GM21526 (cell line): Measurements from ENCODE around the gene NOB1.
"Not testable (repeated sequence)": the region's sequence is repeated elsewhere in the genome, so short reads cannot be mapped to it uniquely, and the experiment has no call there.

ENCODE experiments used
- ATAC-seq: cut with Tn5 transposase; IDR thresholded peaks from one replicate; pipeline ENCODE4 v1.9.1; 2021; ENCODE audit warnings: moderate library complexity; ENCODE audit not compliant: unreplicated experiment, low FRiP score

Gene NOB1

GRCh38 chr16:69761983-69762813 lies 7.5 kb upstream of the NOB1 start, which contains the start of gene WWP2:
Gene WWP2, plus strand, starts transcription at chr16:69762332. Its CDS starts 24,679 bp downstream, at chr16:69787011.
- ATAC-seq, result peak; percentile 68

DNA sequence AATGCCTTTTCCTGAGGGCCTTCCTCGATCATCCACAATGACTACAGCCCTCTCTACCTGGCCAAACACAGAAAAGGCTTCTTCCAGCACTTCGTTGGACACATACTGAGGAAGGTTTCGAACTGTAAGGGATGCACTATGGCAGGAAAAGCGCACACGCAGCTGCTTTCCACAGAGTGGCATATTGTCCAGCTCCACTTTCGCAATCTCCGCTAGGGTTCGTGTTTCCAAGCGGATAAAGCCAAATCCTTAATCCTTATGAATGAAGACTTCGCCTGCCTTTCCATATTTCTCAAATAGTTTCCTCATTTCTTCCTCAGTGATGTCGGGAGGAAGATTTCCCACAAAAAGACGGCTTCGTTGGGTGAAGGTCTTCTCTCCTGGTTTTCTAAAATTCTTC lies 2.6 kb upstream of the NOB1 start:
- ATAC-seq, result not testable (repeated sequence)

GRCh38 chr16:69756705-69757104 lies 2.0 kb upstream of the NOB1 start:
- ATAC-seq, result no peak

- no peak for ATAC-seq
Measured at GRCh38 chr16:69754143-69754468, 620 bp downstream of the NOB1 start.

DNA sequence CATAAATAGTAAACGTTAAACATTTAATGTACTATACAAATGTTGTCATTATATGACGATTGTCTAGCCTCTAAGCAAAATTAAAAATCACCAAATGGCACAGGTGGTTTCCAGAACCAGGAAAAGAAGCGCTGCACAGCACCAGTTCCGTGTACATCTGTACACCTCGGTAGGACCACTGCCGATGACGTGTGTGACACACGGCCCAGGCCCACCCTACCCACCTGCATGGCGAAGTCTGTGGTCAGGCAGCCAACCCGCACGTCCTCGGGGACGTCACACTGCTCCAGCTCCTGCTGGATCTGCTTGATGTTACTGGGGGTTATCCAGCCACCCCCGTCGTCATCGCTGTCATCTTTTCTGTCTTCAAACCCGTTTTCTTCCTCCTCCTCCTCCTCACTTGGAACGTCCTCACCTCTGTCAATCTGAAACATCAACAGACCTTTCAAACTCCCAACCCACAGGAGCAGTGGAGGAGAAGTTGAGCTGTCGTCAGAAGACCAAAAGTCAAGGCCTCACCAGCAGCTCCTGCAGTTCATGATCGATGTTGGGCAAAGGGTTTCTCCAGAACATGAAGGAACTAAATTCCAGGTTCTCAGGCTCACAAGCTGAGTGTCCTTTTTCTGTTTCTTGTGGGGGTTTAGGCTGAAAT lies 5.9 kb downstream of the NOB1 start:
- ATAC-seq, result no peak

DNA sequence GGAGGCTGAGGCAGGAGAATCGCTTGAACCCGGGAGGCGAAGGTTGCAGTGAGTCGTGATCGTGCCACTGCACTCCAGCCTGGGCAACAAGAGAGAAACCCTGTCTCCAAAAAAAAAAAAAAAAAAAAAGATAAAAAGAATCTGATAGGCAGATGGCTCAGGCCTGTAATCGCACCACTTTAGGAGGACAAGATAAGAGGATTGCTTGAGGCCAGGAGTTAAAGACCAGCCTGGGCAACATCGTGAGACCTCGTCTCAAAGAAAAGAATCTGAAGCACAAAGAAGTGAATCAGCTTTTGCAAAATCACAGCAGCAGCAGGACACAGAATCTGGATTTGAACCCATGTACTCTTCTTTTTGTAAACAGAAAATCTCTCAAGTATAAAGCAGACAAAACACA lies 7.6 kb downstream of the NOB1 start:
- ATAC-seq, result no peak

- ATAC-seq, result no peak
Measured at GRCh38 chr16:69745959-69746358, 8.8 kb downstream of the NOB1 start.

- ATAC-seq, result no peak
Measured at GRCh38 chr16:69745232-69745612, 9.5 kb downstream of the NOB1 start.

- ATAC-seq, result no peak
Measured at GRCh38 chr16:69744363-69745231, 10.1 kb downstream of the NOB1 start.

DNA sequence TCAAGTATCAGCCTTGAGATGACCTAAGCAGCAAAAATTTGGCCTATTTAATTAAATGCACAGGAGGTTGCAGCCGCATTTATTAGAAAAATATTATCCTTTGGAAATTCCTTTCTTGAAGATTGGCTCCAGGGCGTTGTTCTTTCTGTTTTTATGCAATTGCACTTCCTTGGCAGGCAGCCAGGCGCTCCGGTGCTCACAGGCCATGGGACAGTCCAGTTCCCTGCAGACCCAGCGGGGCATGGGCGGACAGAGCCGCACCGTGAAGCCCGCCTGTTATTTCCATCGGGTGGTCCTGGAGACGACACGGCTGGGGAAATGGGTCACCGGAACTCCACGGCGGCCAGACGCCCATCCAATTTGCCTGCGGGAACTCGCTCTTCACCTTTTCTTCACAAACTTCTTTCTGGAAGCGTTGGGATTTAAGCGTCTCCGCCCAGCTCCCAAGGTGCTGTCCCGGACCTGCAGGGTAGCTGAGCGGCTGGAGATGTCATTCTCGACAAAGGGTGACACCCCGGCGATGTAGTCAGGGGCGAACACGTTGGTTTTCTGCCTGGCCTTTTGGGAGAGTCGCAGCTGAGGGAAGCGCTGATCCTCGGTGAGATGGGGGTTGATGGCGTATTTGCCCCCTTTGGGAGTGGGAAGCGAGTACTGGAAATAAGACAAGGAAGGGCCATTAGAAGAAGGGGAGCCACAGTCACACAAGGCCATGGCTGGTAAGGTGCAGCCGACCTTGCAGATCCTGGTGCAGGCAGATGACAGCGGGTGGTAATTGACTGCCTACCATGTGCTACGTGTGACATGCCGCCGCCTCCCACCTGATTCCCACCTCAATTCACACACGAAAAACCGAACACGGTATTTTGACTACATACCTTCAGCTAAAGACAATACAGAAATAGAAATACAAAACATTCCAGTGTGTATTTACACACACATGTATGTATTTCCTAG lies 12.5 kb downstream of the NOB1 start:
- no peak for ATAC-seq

DNA sequence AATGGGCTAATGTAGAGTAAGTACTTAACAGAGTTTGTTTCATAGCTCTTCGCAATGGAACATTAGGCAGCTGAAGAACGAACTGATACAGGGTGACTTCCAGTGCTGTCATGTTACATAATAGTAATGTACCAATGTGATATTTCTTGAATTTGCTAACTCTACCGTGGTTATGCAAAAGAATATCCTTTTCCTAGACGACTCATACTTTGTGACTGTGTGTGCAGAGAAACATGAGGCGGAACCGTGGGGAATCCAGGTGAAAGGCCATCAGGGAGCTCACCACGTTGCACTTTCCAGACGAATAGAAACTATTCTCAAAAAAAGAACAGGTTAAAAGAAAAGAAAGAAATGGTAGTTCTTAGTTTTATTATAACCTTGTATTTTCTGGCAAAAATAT lies 13.2 kb downstream of the NOB1 start:
- ATAC-seq, result no peak

DNA sequence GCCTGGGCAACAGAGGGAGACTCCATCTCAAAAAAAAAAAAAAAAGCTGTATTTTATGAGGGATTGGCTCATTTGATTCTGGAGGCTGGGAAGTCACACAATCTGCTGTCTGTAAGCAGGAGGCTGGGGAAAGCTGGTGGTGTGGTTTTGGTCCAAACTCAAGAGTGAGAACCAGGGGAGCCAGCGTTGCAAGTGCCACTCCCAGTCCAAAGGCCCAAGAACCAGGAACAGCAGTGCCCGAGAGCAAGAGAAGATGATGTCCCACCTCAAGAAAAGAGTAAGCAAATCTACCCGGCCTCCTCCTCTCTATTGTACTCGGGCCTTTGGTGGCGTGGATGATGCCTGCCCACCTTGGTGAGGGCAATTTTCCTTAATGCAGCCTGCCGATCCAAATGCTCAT lies 22.6 kb downstream of the NOB1 start:
- no peak for ATAC-seq

- not testable (repeated sequence) for ATAC-seq
Measured at GRCh38 chr16:69731280-69731679, 23.4 kb downstream of the NOB1 start.

DNA sequence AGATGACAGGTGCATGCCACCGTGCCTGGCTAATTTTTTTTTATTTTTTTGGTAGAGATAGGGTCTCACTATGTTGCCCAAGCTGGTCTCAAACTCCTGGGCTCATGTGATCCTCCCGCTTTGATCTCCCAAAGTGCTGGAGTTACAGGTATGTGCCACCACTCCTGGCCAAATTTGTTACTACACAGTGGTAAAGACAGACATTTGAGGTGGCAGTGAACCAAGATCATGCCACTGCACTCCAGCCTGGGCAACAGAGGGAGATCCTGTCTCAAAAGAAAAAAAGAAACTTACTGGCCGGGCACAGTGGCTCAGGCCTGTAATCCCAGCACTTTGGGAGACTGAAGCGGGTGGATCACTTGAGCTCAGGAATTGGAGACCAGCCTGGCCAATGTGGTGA lies 25.7 kb downstream of the NOB1 start:
- ATAC-seq, result not testable (repeated sequence)

DNA sequence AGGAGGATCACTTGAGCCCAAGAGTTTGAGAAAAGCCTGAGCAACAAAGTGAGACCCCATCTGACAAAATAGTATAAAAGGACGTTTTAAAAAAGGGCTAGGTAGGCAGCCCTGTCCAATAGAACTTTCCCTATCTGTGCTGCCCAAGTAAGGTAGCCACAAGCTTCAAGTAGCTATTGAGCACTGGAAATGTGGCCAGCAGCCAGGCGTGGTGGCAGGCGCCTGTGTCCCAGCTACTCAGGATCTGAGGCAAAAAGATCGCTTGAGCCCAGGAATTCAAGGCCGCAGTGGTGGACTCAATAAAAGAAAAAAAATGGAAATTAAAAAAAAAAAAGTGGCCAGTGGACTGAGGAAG lies 26.8 kb downstream of the NOB1 start:
- no peak for ATAC-seq

DNA sequence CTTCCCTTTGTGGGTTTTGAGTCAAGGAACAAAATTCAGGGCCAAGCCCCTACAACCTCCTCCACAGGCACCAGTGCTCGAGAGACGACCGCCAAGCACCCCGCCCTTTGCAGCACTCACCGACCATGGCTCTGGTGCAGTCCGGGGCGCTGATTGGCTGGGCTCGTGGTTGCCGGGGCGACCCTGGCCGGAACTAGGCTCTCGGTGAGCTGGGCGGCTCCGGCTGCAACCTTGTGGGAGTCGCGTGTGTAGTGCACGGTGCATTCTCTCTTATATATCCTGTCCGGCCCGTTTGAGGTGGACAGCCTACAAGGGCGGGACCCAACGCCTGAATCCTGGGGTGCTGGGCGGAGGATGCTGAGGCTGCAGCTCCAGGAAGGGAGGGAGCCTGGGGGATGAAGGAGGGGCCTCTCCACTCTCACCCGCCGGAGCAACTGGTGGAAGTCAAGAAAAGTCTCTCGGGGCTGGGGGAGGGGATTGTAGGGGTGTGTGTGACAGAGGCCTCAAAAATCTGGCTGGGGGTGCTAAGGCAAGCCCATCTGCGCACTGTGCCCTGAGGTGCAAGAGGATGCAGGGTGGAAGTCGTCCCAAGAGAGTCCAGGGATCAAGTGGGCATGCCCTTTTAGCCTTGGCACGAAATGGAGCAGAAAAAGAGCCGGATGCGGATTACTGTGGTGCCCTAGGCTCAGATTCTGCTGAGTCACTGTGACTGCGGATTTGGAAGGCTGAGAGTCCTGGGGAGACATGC lies 28.2 kb downstream of the NOB1 start, which contains the start of gene NQO1:
Gene NQO1 (minus strand): TSS at position 248 of the 748 bp plus-strand sequence. CDS start 121 bp downstream, at position 127.
- ATAC-seq, result peak; percentile 97

GRCh38 chr16:69725480-69726312 lies 29.0 kb downstream of the NOB1 start:
- no peak for ATAC-seq

- no peak for ATAC-seq
Measured at GRCh38 chr16:69724981-69725479, 29.7 kb downstream of the NOB1 start.
